ENCODE data around the gene MSANTD2.

The MSANTD2 gene

DNA sequence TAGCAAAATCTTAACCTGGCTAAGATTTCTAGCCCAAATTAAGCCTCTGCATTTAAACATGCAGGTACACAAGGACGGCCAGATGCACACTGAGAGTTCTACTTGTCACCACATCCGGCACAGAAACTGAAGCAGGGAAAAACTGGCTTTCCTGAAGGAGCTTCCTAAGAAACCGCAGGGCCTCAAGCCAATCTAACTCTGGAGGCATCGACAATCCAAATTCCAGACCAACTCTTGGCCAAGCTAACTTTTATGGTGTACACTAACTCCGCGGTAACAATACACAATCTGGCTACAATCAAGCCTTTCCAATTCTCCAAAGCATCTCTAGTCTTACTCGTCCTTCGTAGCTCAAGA is 1.2 kb downstream of the MSANTD2 start:
- TF ChIP-seq, protein P1, sequence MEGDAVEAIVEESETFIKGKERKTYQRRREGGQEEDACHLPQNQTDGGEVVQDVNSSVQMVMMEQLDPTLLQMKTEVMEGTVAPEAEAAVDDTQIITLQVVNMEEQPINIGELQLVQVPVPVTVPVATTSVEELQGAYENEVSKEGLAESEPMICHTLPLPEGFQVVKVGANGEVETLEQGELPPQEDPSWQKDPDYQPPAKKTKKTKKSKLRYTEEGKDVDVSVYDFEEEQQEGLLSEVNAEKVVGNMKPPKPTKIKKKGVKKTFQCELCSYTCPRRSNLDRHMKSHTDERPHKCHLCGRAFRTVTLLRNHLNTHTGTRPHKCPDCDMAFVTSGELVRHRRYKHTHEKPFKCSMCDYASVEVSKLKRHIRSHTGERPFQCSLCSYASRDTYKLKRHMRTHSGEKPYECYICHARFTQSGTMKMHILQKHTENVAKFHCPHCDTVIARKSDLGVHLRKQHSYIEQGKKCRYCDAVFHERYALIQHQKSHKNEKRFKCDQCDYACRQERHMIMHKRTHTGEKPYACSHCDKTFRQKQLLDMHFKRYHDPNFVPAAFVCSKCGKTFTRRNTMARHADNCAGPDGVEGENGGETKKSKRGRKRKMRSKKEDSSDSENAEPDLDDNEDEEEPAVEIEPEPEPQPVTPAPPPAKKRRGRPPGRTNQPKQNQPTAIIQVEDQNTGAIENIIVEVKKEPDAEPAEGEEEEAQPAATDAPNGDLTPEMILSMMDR (IDR thresholded peaks at IDR 0.05; ENCODE audit: low read depth, low read length, poor library complexity, severe bottlenecking) = no peak
- no peak for TF ChIP-seq EZH2phosphoT487 (IDR thresholded peaks at IDR 0.05; ENCODE audit: borderline replicate concordance, low read length)
- peaks cover 2% of the 10 kb centered on the region; the same call in 1 of the 2 replicates for H3F3A ChIP-seq (ENCODE audit: control insufficient read depth, insufficient read depth)
- 0 out of 2 replicates have a peak overlapping the region, but pooled peaks have one; percentile 78 for H3K27ac ChIP-seq (ENCODE audit: low read depth, low read length)
- H3K9me3 ChIP-seq (ENCODE audit: control insufficient read depth, insufficient read depth, low read length) = no peaks in the 10 kb centered on the region
- H3K27me3 ChIP-seq (ENCODE audit: control insufficient read depth, low read length) = no peaks in the 10 kb centered on the region
- H3K4me1 ChIP-seq (ENCODE audit: control insufficient read depth, low read length) = peaks cover 30% of the 10 kb centered on the region
- H3K4me2 ChIP-seq (ENCODE audit: low read length) = peak overlapping the region; percentile 80
- peaks cover 6% of the 10 kb centered on the region; the same call in 1 of the 2 replicates for H4K20me1 ChIP-seq (ENCODE audit: control insufficient read depth, insufficient read depth, low read depth, low read length)
- peaks cover 4% of the 10 kb centered on the region for H3K36me3 ChIP-seq (ENCODE audit: control insufficient read depth, low read length)
- H3K9me2 ChIP-seq (replicated peaks; ENCODE audit: control insufficient read depth, low read length) = no peaks in the 10 kb centered on the region
- H3K4me3 ChIP-seq (ENCODE audit: low read length) = peak overlapping the region; percentile 94
- H3K79me2 ChIP-seq (ENCODE audit: control insufficient read depth, low read length) = peaks cover 66% of the 10 kb centered on the region

DNA sequence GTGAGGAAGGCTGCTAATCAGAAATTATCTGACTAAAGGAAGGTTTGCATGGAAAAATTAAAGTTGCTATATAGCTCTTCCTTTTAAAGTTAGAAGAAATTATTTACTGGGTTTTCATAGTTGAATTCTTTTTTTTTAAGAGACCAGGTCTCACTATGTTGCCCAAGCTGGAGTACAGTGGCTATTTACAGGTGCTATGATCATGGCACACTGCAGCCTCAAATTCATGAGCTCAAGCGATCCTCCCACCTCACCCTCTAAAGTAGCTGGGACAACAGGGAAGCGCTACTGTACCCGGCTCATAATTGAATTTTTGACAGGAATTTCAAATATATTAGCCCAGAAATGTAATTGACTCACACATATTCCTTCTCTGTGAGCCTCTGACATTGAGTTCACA is 3.9 kb downstream of the MSANTD2 start:
- Histone ChIP-seq H4K20me1 (ENCODE audit: control insufficient read depth, insufficient read depth, low read depth, low read length) (peaks cover 23% of the 10 kb centered on the region), H3K9me3 (ENCODE audit: control insufficient read depth, insufficient read depth, low read length) (no peaks in the 10 kb centered on the region), H3K4me3 (ENCODE audit: low read length) (no peak overlapping the region), H3K36me3 (ENCODE audit: control insufficient read depth, low read length) (peaks cover 4% of the 10 kb centered on the region), H3K4me1 (ENCODE audit: control insufficient read depth, low read length) (peaks cover 41% of the 10 kb centered on the region), H3K9me2 (replicated peaks; ENCODE audit: control insufficient read depth, low read length) (no peaks in the 10 kb centered on the region), H3K27me3 (ENCODE audit: control insufficient read depth, low read length) (no peaks in the 10 kb centered on the region), H3K27ac (ENCODE audit: low read depth, low read length) (no peak overlapping the region), H3F3A (ENCODE audit: control insufficient read depth, insufficient read depth) (peaks cover 2% of the 10 kb centered on the region; the same call in 1 of the 2 replicates), H3K79me2 (ENCODE audit: control insufficient read depth, low read length) (peaks cover 93% of the 10 kb centered on the region), H3K4me2 (ENCODE audit: low read length) (no peak overlapping the region)
- TF ChIP-seq EZH2phosphoT487 (IDR thresholded peaks at IDR 0.05; ENCODE audit: borderline replicate concordance, low read length) = no peak
- TF ChIP-seq, protein P1 (IDR thresholded peaks at IDR 0.05; ENCODE audit: low read depth, low read length, poor library complexity, severe bottlenecking) = no peak

DNA sequence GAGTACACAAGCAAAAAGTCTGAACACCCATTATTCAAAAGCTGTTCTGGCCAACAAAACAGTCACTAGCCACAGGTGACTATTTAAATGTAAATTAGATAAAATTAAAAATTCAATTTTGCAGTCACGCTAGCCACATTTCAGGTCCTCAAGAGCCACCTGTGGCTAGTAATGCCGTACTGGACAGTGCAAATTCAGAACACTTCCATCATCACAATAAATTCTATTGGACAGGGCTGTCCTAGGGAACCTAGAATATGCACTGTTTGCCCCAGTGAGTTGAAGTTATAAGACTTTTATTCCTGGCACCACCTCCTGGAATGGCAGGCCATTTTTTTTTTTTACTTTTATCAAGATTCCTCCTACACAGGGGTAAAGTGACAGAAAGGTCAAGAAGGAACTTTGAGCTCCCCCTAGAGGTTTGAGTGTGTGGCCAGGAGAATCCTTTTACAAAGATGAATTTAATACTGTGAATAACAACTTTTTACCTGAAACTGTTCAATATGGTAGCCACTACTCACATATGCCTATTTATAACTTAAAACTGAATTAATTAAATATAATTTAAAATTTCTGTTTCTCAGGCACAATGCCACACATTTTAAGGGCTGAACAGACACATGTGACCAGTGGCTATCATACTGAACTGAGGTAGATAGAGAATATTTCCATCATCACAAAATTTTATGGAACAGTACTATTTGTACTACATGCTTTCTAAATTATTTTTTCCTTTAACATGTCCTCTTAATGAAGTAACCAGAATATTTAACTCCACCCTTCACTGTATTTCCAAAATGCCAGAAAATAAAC is 6.5 kb downstream of the MSANTD2 start:
- H3K27ac ChIP-seq (ENCODE audit: low read depth, low read length) = no peak overlapping the region
- H3K27me3 ChIP-seq (ENCODE audit: control insufficient read depth, low read length) = no peaks in the 10 kb centered on the region
- TF ChIP-seq, protein P1 (IDR thresholded peaks at IDR 0.05; ENCODE audit: low read depth, low read length, poor library complexity, severe bottlenecking) = peak; percentile 75
- no peak for TF ChIP-seq EZH2phosphoT487 (IDR thresholded peaks at IDR 0.05; ENCODE audit: borderline replicate concordance, low read length)
- peaks cover 30% of the 10 kb centered on the region for H3K4me1 ChIP-seq (ENCODE audit: control insufficient read depth, low read length)
- H4K20me1 ChIP-seq (ENCODE audit: control insufficient read depth, insufficient read depth, low read depth, low read length) = peaks cover 33% of the 10 kb centered on the region
- H3K79me2 ChIP-seq (ENCODE audit: control insufficient read depth, low read length) = peaks cover 98% of the 10 kb centered on the region
- no peak overlapping the region for H3K4me2 ChIP-seq (ENCODE audit: low read length)
- H3F3A ChIP-seq (ENCODE audit: control insufficient read depth, insufficient read depth) = peaks cover 2% of the 10 kb centered on the region; the same call in 1 of the 2 replicates
- H3K9me2 ChIP-seq (replicated peaks; ENCODE audit: control insufficient read depth, low read length) = no peaks in the 10 kb centered on the region
- no peak overlapping the region for H3K4me3 ChIP-seq (ENCODE audit: low read length)
- H3K36me3 ChIP-seq (ENCODE audit: control insufficient read depth, low read length) = no peaks in the 10 kb centered on the region
- no peaks in the 10 kb centered on the region for H3K9me3 ChIP-seq (ENCODE audit: control insufficient read depth, insufficient read depth, low read length)

Data from DOHH2 (cell line).